SIG-M5 treated with dmso at 0.1 percent for 504 hours (cell line): Measurements from ENCODE around the gene LRRTM3.

Experiments used
- DNase-seq: peaks from one replicate; lab custom pipeline; 2025; ENCODE audit not compliant: unreplicated experiment; lab: John Stamatoyannopoulos, UW

The LRRTM3 gene

GRCh38 chr10:66931949-66932343 lies 6.1 kb downstream of the LRRTM3 start:
- DNase-seq = no peak

GRCh38 chr10:66934711-66935110 lies 8.9 kb downstream of the LRRTM3 start:
- no peak for DNase-seq

- no peak for DNase-seq
Observed at GRCh38 chr10:66940965-66941364, 15.1 kb downstream of the LRRTM3 start.

- no peak for DNase-seq
Observed at GRCh38 chr10:66941491-66941890, 15.7 kb downstream of the LRRTM3 start.

- no peak for DNase-seq
Observed at GRCh38 chr10:66942407-66942806, 16.6 kb downstream of the LRRTM3 start.

- DNase-seq = no peak
Observed at GRCh38 chr10:66943590-66943989, 17.8 kb downstream of the LRRTM3 start.

- DNase-seq = no peak
Observed at GRCh38 chr10:66951896-66952295, 26.1 kb downstream of the LRRTM3 start.

GRCh38 chr10:66958466-66958865 lies 32.6 kb downstream of the LRRTM3 start:
- no peak for DNase-seq

- no peak for DNase-seq
Observed at GRCh38 chr10:66964946-66965345, 39.1 kb downstream of the LRRTM3 start.

- no peak for DNase-seq
Observed at GRCh38 chr10:66980246-66980815, 54.5 kb downstream of the LRRTM3 start.

- DNase-seq = no peak
Observed at GRCh38 chr10:66981361-66982052, 55.7 kb downstream of the LRRTM3 start.

- DNase-seq = no peak
Observed at GRCh38 chr10:66982053-66982420, 56.2 kb downstream of the LRRTM3 start.

- no peak for DNase-seq
Observed at GRCh38 chr10:66982792-66983474, 57.1 kb downstream of the LRRTM3 start.

GRCh38 chr10:66983475-66983818 lies 57.6 kb downstream of the LRRTM3 start:
- DNase-seq = no peak

- no peak for DNase-seq
Observed at GRCh38 chr10:66990143-66990830, 64.5 kb downstream of the LRRTM3 start.

GRCh38 chr10:66996996-66997395 lies 71.2 kb downstream of the LRRTM3 start:
- DNase-seq = no peak

GRCh38 chr10:66999762-67000545 lies 74.1 kb downstream of the LRRTM3 start:
- no peak for DNase-seq

- DNase-seq = no peak
Observed at GRCh38 chr10:67004690-67005089, 78.9 kb downstream of the LRRTM3 start.

GRCh38 chr10:67005981-67006380 lies 80.1 kb downstream of the LRRTM3 start:
- no peak for DNase-seq

- no peak for DNase-seq
Observed at GRCh38 chr10:67011480-67011879, 85.6 kb downstream of the LRRTM3 start.

- DNase-seq = no peak
Observed at GRCh38 chr10:67011981-67012380, 86.1 kb downstream of the LRRTM3 start.
